ENCODE measurements around the gene TTYH1.
A peak's percentile ranks its signal among the peaks of the same experiment; 100 is the strongest.

The TTYH1 gene

GRCh38 chr19:54456423-54457373, 41.4 kb downstream of the TTYH1 start:
- H3K27me3 ChIP-seq (ENCODE audit: insufficient read depth, low read length): no peaks in the 10 kb centered on the region
- no peak overlapping the region for H3K27ac ChIP-seq (ENCODE audit: low read length)
- H3K4me1 ChIP-seq (ENCODE audit: insufficient read depth, low read length): no peaks in the 10 kb centered on the region

GRCh38 chr19:54457773-54458647, 42.7 kb downstream of the TTYH1 start:
- no peaks in the 10 kb centered on the region for H3K4me1 ChIP-seq (ENCODE audit: insufficient read depth, low read length)
- peaks cover 90% of the 10 kb centered on the region for H3K36me3 ChIP-seq (ENCODE audit: insufficient read depth, low read depth, low read length)
- H3K9me3 ChIP-seq (ENCODE audit: insufficient read depth, low read depth, low read length): no peaks in the 10 kb centered on the region
- no peak overlapping the region for H3K4me3 ChIP-seq (ENCODE audit: low read length)
- H3K9ac ChIP-seq (ENCODE audit: low read depth, low read length): no peak overlapping the region
- H3K27me3 ChIP-seq (ENCODE audit: insufficient read depth, low read length): no peaks in the 10 kb centered on the region
- no peak overlapping the region for H3K27ac ChIP-seq (ENCODE audit: low read length)

More at GRCh38 chr19:54456423-54457373, 41.4 kb downstream of the TTYH1 start:
- no peak overlapping the region for H3K9ac ChIP-seq (ENCODE audit: low read depth, low read length)
- no peak overlapping the region for H3K4me3 ChIP-seq (ENCODE audit: low read length)
- peaks cover 97% of the 10 kb centered on the region for H3K36me3 ChIP-seq (ENCODE audit: insufficient read depth, low read depth, low read length)
- no peaks in the 10 kb centered on the region for H3K9me3 ChIP-seq (ENCODE audit: insufficient read depth, low read depth, low read length)

GRCh38 chr19:54458648-54459281, 43.5 kb downstream of the TTYH1 start:
- Histone ChIP-seq H3K4me1 (ENCODE audit: insufficient read depth, low read length) (no peaks in the 10 kb centered on the region), H3K36me3 (ENCODE audit: insufficient read depth, low read depth, low read length) (peaks cover 83% of the 10 kb centered on the region), H3K9me3 (ENCODE audit: insufficient read depth, low read depth, low read length) (no peaks in the 10 kb centered on the region), H3K27me3 (ENCODE audit: insufficient read depth, low read length) (no peaks in the 10 kb centered on the region), H3K9ac (ENCODE audit: low read depth, low read length) (no peak overlapping the region), H3K4me3 (ENCODE audit: low read length) (no peak overlapping the region), H3K27ac (ENCODE audit: low read length) (no peak overlapping the region)

GRCh38 chr19:54459282-54460229, 44.3 kb downstream of the TTYH1 start:
- Histone ChIP-seq H3K27me3 (ENCODE audit: insufficient read depth, low read length) (no peaks in the 10 kb centered on the region), H3K36me3 (ENCODE audit: insufficient read depth, low read depth, low read length) (peaks cover 75% of the 10 kb centered on the region), H3K4me3 (ENCODE audit: low read length) (no peak overlapping the region), H3K27ac (ENCODE audit: low read length) (no peak overlapping the region), H3K4me1 (ENCODE audit: insufficient read depth, low read length) (no peaks in the 10 kb centered on the region), H3K9ac (ENCODE audit: low read depth, low read length) (no peak overlapping the region), H3K9me3 (ENCODE audit: insufficient read depth, low read depth, low read length) (no peaks in the 10 kb centered on the region)

- H3K27me3 ChIP-seq (ENCODE audit: insufficient read depth, low read length): peaks cover 2% of the 10 kb centered on the region; the same call in 1 of the 2 replicates
- H3K27ac ChIP-seq (ENCODE audit: low read length): no peak overlapping the region
- no peak overlapping the region for H3K9ac ChIP-seq (ENCODE audit: low read depth, low read length)
- no peak overlapping the region for H3K4me3 ChIP-seq (ENCODE audit: low read length)
- no peaks in the 10 kb centered on the region for H3K4me1 ChIP-seq (ENCODE audit: insufficient read depth, low read length)
- H3K9me3 ChIP-seq (ENCODE audit: insufficient read depth, low read depth, low read length): no peaks in the 10 kb centered on the region
- peaks cover 66% of the 10 kb centered on the region for H3K36me3 ChIP-seq (ENCODE audit: insufficient read depth, low read depth, low read length)
Measured at GRCh38 chr19:54460230-54461005, 45.2 kb downstream of the TTYH1 start.

- Histone ChIP-seq H3K9ac (ENCODE audit: low read depth, low read length) (no peak overlapping the region), H3K4me3 (ENCODE audit: low read length) (no peak overlapping the region), H3K27me3 (ENCODE audit: insufficient read depth, low read length) (peaks cover 10% of the 10 kb centered on the region), H3K9me3 (ENCODE audit: insufficient read depth, low read depth, low read length) (no peaks in the 10 kb centered on the region), H3K36me3 (ENCODE audit: insufficient read depth, low read depth, low read length) (peaks cover 58% of the 10 kb centered on the region), H3K4me1 (ENCODE audit: insufficient read depth, low read length) (no peaks in the 10 kb centered on the region), H3K27ac (ENCODE audit: low read length) (no peak overlapping the region)
Measured at GRCh38 chr19:54461210-54461609, 45.9 kb downstream of the TTYH1 start.

GRCh38 chr19:54461613-54462012, 46.3 kb downstream of the TTYH1 start:
- H3K9ac ChIP-seq (ENCODE audit: low read depth, low read length): no peak overlapping the region

GRCh38 chr19:54462047-54462654, 46.9 kb downstream of the TTYH1 start:
- peak overlapping the region; percentile 88; the same call in 1 of the 2 replicates for H3K4me3 ChIP-seq (ENCODE audit: low read length)
- H3K9me3 ChIP-seq (ENCODE audit: insufficient read depth, low read depth, low read length): no peaks in the 10 kb centered on the region
- H3K36me3 ChIP-seq (ENCODE audit: insufficient read depth, low read depth, low read length): peaks cover 49% of the 10 kb centered on the region

More at GRCh38 chr19:54461613-54462012, 46.3 kb downstream of the TTYH1 start:
- Histone ChIP-seq H3K36me3 (ENCODE audit: insufficient read depth, low read depth, low read length) (peaks cover 54% of the 10 kb centered on the region), H3K9me3 (ENCODE audit: insufficient read depth, low read depth, low read length) (no peaks in the 10 kb centered on the region), H3K27me3 (ENCODE audit: insufficient read depth, low read length) (peaks cover 13% of the 10 kb centered on the region), H3K27ac (ENCODE audit: low read length) (no peak overlapping the region), H3K4me1 (ENCODE audit: insufficient read depth, low read length) (no peaks in the 10 kb centered on the region), H3K4me3 (ENCODE audit: low read length) (no peak overlapping the region)

GRCh38 chr19:54462655-54463530, 47.6 kb downstream of the TTYH1 start:
- Histone ChIP-seq H3K9ac (ENCODE audit: low read depth, low read length) (peak overlapping the region; percentile 68), H3K27ac (ENCODE audit: low read length) (no peak overlapping the region), H3K27me3 (ENCODE audit: insufficient read depth, low read length) (peaks cover 13% of the 10 kb centered on the region), H3K9me3 (ENCODE audit: insufficient read depth, low read depth, low read length) (no peaks in the 10 kb centered on the region), H3K4me3 (ENCODE audit: low read length) (peak overlapping the region; percentile 88; the same call in 1 of the 2 replicates), H3K4me1 (ENCODE audit: insufficient read depth, low read length) (no peaks in the 10 kb centered on the region), H3K36me3 (ENCODE audit: insufficient read depth, low read depth, low read length) (peaks cover 41% of the 10 kb centered on the region)

More at GRCh38 chr19:54462047-54462654, 46.9 kb downstream of the TTYH1 start:
- H3K4me1 ChIP-seq (ENCODE audit: insufficient read depth, low read length): no peaks in the 10 kb centered on the region
- H3K27me3 ChIP-seq (ENCODE audit: insufficient read depth, low read length): peaks cover 13% of the 10 kb centered on the region
- H3K27ac ChIP-seq (ENCODE audit: low read length): no peak overlapping the region
- H3K9ac ChIP-seq (ENCODE audit: low read depth, low read length): peak overlapping the region; percentile 68; the same call in 1 of the 2 replicates

All from iPS-20b (cell line).